AG09309 (cell line): Measurements from ENCODE around the gene SMIM28.

ENCODE experiments used
- DNase-seq: peaks from one replicate; pipeline ENCODE4 v3.0.0-alpha.2; 2010; ENCODE audit warnings: low read depth
- H3K4me3 ChIP-seq: 2 replicates; pipeline ENCODE4 v1.5.1; 2011; ENCODE audit warnings: mild to moderate bottlenecking, low read depth, low read length, moderate library complexity; ENCODE audit not compliant: control insufficient read depth
- TF ChIP-seq, protein P1 (sequence below): IDR thresholded peaks from 2 replicates; pipeline ENCODE4 v1.5.1; 2011; ENCODE audit warnings: mild to moderate bottlenecking, low read depth, low read length, inconsistent platforms; ENCODE audit not compliant: insufficient read depth, control insufficient read depth; ENCODE audit errors: missing control alignments

Gene SMIM28

DNA sequence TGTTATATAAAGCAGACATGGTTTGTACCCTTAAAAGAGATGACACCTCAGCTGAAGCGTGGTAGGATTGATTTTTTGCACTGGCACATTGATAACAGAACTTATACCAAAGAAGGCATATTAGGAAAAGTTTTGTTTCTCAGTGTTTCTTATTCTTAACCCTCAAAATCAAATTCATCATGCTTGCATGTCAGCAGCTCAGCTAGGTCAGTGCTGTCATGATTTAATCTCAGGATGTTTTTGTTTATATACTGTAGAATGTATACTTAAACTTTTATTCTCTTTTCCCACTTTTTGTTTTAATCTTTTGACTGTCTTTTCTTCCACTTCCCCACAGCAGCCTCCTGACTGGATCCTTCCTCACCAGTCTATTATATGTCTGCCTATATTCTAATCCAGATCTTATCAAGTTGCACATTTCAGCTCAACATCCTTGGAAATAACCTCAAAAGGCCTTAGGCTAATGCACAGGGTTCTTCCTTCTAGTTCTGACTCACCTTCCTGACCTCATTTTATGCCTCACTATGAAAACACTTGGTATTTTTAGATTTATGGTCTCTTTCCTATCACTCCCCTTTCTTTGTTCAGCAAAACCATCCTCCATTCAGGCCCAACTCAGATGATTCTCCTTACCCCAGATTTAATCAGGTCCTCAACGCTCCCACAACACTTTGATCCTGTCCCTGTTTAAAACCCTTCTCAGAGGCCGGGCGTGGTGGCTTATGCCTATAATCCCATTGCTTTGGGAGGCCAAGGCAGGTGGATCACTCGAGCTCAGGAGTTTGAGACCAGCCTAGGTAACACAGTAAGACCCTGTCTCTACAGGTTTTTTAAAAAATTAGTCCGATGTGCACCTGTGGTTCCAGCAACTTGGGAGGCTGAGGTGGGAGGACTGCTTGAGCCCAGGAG, 33.5 kb downstream of the SMIM28 start:
- H3K4me3 ChIP-seq: no peak overlapping the region
- peak; percentile 28 for DNase-seq
- TF ChIP-seq, protein P1, sequence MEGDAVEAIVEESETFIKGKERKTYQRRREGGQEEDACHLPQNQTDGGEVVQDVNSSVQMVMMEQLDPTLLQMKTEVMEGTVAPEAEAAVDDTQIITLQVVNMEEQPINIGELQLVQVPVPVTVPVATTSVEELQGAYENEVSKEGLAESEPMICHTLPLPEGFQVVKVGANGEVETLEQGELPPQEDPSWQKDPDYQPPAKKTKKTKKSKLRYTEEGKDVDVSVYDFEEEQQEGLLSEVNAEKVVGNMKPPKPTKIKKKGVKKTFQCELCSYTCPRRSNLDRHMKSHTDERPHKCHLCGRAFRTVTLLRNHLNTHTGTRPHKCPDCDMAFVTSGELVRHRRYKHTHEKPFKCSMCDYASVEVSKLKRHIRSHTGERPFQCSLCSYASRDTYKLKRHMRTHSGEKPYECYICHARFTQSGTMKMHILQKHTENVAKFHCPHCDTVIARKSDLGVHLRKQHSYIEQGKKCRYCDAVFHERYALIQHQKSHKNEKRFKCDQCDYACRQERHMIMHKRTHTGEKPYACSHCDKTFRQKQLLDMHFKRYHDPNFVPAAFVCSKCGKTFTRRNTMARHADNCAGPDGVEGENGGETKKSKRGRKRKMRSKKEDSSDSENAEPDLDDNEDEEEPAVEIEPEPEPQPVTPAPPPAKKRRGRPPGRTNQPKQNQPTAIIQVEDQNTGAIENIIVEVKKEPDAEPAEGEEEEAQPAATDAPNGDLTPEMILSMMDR: no peak

DNA sequence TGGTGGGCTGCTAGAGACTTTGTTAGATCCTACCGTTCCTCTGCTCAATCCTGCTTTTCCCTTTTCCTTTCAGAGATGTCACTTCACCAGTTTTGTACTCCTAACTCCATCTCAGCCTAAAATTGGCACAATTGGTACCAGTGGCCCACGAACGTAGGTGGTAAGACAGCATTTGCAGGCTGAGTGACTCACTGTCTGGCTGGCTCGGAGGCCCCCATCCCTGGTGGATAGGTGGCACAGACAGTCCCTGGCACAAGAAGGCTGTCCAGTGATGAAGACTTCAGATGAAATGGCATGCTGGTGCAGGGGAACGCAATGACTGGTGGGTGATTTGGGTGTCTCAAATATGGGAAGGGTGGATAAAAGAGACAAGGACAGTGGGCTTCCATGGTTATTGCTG, 37.4 kb downstream of the SMIM28 start:
- no peak overlapping the region for H3K4me3 ChIP-seq
- DNase-seq: no peak
- TF ChIP-seq, protein P1: no peak

DNA sequence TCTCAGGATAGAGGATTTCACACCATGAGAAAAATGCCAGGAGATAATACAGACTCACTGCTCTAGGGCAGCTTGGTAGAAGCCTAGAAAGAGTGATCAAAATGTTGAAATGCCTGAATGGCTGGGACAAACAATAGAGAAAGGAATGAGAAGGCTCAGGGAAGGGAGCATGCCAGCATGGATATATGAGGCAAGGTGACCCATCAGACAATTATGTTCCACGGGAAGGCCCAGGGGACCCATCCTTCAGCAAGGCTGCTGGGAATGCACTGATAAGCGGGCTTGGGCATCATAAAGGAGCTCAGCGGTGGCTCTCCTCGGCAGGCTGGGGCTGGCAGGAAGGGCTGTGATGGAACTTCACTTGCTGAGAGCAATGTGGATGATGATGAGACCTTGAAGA, 38.5 kb downstream of the SMIM28 start:
- no peak for DNase-seq
- no peak overlapping the region for H3K4me3 ChIP-seq
- TF ChIP-seq, protein P1: no peak

DNA sequence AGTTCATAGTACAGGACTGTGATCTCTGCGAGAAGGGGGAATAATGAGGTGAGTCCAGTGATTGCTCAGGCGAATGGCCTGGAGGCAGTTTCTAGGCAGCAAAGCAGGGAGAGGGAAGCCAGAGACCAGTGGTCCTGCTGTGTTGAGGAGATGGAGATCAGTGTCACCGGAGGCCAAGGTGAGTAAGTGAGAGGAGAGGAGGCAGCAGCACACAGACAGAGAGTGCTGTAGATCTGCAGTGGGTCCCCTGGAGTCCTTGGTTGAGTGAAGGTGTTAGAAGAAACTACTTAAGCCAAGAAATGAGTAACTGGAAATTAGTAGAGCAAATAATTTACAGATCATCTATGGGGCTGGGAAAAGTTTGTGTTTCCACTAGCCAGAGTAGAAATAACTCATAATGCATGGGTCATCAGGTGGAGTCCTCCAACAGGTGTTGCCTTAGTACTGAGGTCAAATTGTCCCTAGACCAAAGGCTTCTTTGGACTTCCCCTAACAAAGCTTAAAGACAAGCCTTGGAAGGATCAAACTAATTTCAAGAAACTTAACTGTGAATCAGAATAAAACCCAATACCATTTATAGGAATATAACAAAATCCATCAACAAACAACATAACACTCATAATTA, 39.9 kb downstream of the SMIM28 start:
- no peak for DNase-seq
- TF ChIP-seq, protein P1: no peak
- H3K4me3 ChIP-seq: no peak overlapping the region

DNA sequence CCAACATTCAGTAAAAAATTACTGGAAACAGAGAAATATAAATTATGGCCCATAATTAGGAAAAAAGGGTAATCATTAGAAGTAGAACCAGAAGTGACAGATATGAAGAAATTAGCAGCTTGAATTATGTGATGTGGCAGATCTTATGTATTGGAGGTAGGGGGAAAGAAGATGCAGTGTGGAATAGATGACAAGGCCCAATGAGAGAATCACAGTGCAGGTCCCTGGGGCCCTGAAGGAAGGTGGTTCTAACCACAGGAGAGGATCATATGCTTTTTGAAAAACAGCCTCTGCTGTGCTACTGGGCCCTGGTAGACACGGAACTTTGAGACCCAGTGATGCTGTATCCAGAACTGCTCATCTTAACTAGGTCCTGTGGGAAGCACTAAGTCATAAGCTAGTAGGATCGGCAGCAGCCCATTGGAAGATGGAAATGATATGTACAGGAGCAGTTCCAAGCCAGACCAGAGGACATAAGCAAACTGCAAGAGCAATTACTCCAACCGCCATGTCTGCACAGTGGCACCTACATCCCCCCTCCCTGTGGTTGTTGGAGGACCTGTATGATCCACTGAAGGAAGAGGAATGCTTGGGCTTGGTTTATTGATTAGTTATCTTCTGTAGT, 40.5 kb downstream of the SMIM28 start:
- TF ChIP-seq, protein P1: no peak
- DNase-seq: no peak
- no peak overlapping the region for H3K4me3 ChIP-seq

DNA sequence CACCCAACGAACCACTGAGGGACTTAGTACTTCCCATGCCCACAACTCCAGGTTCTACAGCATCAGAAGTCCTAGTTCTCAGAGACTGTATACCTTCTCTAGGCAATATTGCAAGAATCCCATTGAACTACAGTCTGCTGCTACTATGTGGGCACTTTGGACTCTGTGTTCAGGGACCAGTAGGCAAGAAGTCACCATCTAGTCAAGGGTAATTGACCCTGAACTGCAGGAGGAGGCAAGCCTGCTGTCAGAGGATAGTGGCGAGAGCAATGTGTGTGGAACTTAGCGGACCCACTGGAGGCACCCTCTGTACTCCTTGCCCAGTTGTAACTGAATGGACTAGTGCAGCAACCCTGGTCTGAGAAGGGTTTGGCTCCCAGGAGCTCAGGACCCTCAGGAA, 42.1 kb downstream of the SMIM28 start:
- TF ChIP-seq, protein P1: no peak
- DNase-seq: no peak

More for the DNA sequence above, 42.1 kb downstream of the SMIM28 start:
- no peak overlapping the region for H3K4me3 ChIP-seq
